Psoas muscle (tissue), 8 donors: ENCODE results near the gene HMCN1. TPM values are rescaled to one million over a fixed set of nuclear protein-coding genes. Genes with fewer than 3 reads are reported as not detected.
A peak's percentile ranks its signal among the peaks of the same experiment; 100 is the strongest.

Experiments used
- ATAC-seq, 4 donors: fragments of 200-7000 bp; cut with Tn5 transposase; one replicate each; pipeline ENCODE4 v1.9.1; 2020; ENCODE audit warnings: moderate library complexity in 3 of 4, mild to moderate bottlenecking in 2 of 4
- DNase-seq, 2 donors: peaks; one replicate each; pipeline ENCODE4 v3.0.0-alpha.2; 2020
- H3K27ac ChIP-seq: fragments of 200-600 bp; one replicate; pipeline ENCODE4 v1.8.0; 2022
- H3K27me3 ChIP-seq, 3 donors: fragments of 200-600 bp in 1 of 3; one replicate each; pipeline versions ENCODE4 v1.6.1 to v1.8.0; 2013 to 2022; ENCODE audit warnings: low read length in 2 of 3, mild to moderate bottlenecking in 2 of 3, moderate library complexity in 1 of 3; ENCODE audit not compliant: insufficient read depth in 3 of 3
- H3K36me3 ChIP-seq, 2 donors: fragments of 200-600 bp in 1 of 2; one replicate each; pipeline versions ENCODE4 v1.6.1 to v1.8.0; 2013 to 2022; ENCODE audit warnings: low read depth in 1 of 2, mild to moderate bottlenecking in 1 of 2, moderate library complexity in 1 of 2; ENCODE audit not compliant: insufficient read depth in 1 of 2
- H3K4me1 ChIP-seq: fragments of 200-600 bp; one replicate; pipeline ENCODE4 v1.8.0; 2022
- H3K4me3 ChIP-seq: fragments of 200-600 bp; one replicate; pipeline ENCODE4 v1.8.0; 2022; ENCODE audit warnings: mild to moderate bottlenecking
- H3K9me3 ChIP-seq: fragments of 200-600 bp; one replicate; pipeline ENCODE4 v1.8.0; 2022
- CTCF ChIP-seq: fragments of 200-600 bp; IDR thresholded peaks from one replicate; pipeline ENCODE4 v1.8.0; 2022; ENCODE audit warnings: antibody characterized with exemption
- WGBS, 3 donors: extraction: QIAGEN DNeasy Blood & Tissue Kit; methylation state at CpG; one replicate each; pipeline versions ENCODE4 v1.1.6 to v1.1.7; 2013; 5-methylcytosine and 5-hydroxymethylcytosine counted together
- intact Hi-C, 2 donors: fragments of 100-400 bp; cut with DNase I; formaldehyde crosslinking; loops; one replicate each; pipeline versions ENCODE4 v1.11.0 to v1.14.2; 2022
- polyA plus RNA-seq, 3 donors: library from polyadenylated mRNA; stranded (reverse); fragments of 200-250 nt; gene quantifications; one replicate each; pipeline ENCODE4 v1.2.3, GENCODE V29; 2013
- total RNA-seq, 4 donors: library from RNA; stranded (reverse); fragmentation: NEBNext Ultra II Directional in 2 of 4; extraction: Animal tissue kit (Norgen Biotek cat#: 25700) in 2 of 4; gene quantifications; one replicate each; pipeline versions ENCODE4 v1.2.1 to v1.2.4, GENCODE V29; 2021 to 2023
- donor health status: healthy with polysubstance abuse.
- donor health status: DM: no; HTN: no; CAD: no; lungs with moderate emphysema.
- donor health status: Bipolar disorder and iron deficiency.
- donor health status: healthy.
- donor health status: DM: yes; HTN: yes; CAD: no.
- donor health status: DM: no; HTN: no; CAD: no.
- donor health status: DM: no; HTN: no; CAD: no.
- donor health status: DM: yes; HTN: yes; CAD: no.

HMCN1 gene
- total and polyA plus RNA-seq, 7 donors: 1.3 to 6.5 (median 1.8) TPM

GRCh38 chr1:185704181-185704580 is 30.0 kb upstream of the HMCN1 start:
- Histone ChIP-seq H3K27me3 (peaks cover 0 to 2% (median 0%) of the 10 kb centered on the region in 3 donors), H3K9me3 (no peaks in the 10 kb centered on the region), H3K27ac (no peak overlapping the region), H3K36me3 (no peaks in the 10 kb centered on the region), H3K4me1 (no peaks in the 10 kb centered on the region), H3K4me3 (no peak overlapping the region)
- DNase-seq (no peak), ATAC-seq (no peak)
- TF ChIP-seq CTCF: no peak
- 79 to 84% (median 83%) methylated on average over 3 of the region's 3 CpGs for WGBS, 3 donors
- intact Hi-C loops: no loop called here

DNA sequence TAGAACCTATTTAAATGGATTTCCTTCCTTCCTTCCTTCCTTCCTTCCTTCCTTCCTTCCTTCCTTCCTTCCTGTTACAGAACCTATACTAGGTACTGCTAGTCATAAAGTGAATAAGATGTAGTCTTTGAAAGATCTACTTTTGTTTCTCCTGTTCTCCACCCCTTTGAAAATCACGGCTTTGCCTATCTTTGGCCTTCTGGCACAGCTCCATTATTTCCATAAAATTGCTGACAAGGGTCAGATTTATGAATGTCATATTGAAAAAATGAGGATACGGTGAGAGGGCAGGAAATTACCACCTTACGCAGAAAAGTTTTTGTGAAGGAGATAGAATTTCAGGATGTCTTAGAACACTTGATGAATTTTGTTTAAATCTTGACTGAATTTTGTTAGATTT is 18.1 kb upstream of the HMCN1 start:
- Histone ChIP-seq H3K4me3 (no peak overlapping the region), H3K9me3 (no peaks in the 10 kb centered on the region), H3K4me1 (no peaks in the 10 kb centered on the region), H3K36me3 (no peaks in the 10 kb centered on the region), H3K27ac (no peak overlapping the region), H3K27me3 (no peaks in the 10 kb centered on the region)
- ATAC-seq (no peak), DNase-seq (no peak)
- TF ChIP-seq CTCF: no peak
- intact Hi-C loops: loop anchor here in 1 of 2 donors (10.0 kb wide), 1 partner anchor 499 kb away; no protein-coding TSS in a partner anchor
- 40 to 44% (median 41%) methylated on average over 3 of the region's 3 CpGs for WGBS, 3 donors

DNA sequence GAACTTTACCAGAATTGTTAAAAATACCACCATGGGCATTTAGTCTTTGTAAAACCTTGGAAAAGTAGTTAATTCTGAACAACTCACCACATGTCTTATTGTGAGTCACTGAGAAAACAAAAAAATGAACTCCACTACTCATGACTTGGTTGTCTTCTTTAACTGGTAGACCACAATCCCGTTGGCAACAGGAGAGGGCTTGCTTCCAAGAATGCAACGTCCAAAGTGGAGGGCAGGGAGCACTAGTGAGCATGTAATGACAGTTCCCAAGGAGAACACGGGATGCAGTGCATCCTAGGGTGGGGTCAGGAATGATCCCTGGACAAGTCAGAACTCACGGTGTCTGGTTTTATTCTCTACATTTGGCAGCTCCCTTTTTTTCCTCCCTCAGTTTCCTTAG is 15.2 kb upstream of the HMCN1 start:
- WGBS, 3 donors: 7 to 11% (median 9%) methylated on average over 4 of the region's 4 CpGs
- Histone ChIP-seq H3K36me3 (no peaks in the 10 kb centered on the region), H3K27ac (no peak overlapping the region), H3K27me3 (no peaks in the 10 kb centered on the region), H3K4me1 (no peaks in the 10 kb centered on the region), H3K9me3 (no peaks in the 10 kb centered on the region), H3K4me3 (no peak overlapping the region)
- no peak for ATAC-seq
- no peak for TF ChIP-seq CTCF
- DNase-seq: peak in 1 of 2 donors; percentile 38
- intact Hi-C loops: loop anchor here in 1 of 2 donors (10.0 kb wide), 1 partner anchor 496 kb away; no protein-coding TSS in a partner anchor

GRCh38 chr1:185720633-185721272 is 13.4 kb upstream of the HMCN1 start:
- intact Hi-C loops: loop anchor here (5.0 to 10.0 kb wide), 2 partner anchors 364 to 492 kb away; no protein-coding TSS in a partner anchor
- H3K36me3 ChIP-seq: no peaks in the 10 kb centered on the region
- no peaks in the 10 kb centered on the region for H3K9me3 ChIP-seq
- H3K27ac ChIP-seq: no peak overlapping the region
- H3K27me3 ChIP-seq: no peaks in the 10 kb centered on the region
- H3K4me1 ChIP-seq: no peaks in the 10 kb centered on the region
- WGBS, 3 donors: 8 to 20% (median 13%) methylated on average over 2 of the region's 2 CpGs
- TF ChIP-seq CTCF: peak; percentile 45
- no peak overlapping the region for H3K4me3 ChIP-seq
- ATAC-seq: no peak
- no peak for DNase-seq

- no peak overlapping the region for H3K27ac ChIP-seq
- no peaks in the 10 kb centered on the region for H3K36me3 ChIP-seq
- no peak for ATAC-seq
- H3K4me3 ChIP-seq: no peak overlapping the region
- TF ChIP-seq CTCF: no peak
- intact Hi-C loops: loop anchor here (5.0 to 10.0 kb wide), 2 partner anchors 363 to 491 kb away; no protein-coding TSS in a partner anchor
- no peak for DNase-seq
- no peaks in the 10 kb centered on the region for H3K27me3 ChIP-seq
- H3K9me3 ChIP-seq: no peaks in the 10 kb centered on the region
- H3K4me1 ChIP-seq: no peaks in the 10 kb centered on the region
These were observed 12.6 kb upstream of the HMCN1 start for GRCh38 chr1:185721553-185721952.
